AG04450 (cell line): Measurements from ENCODE around the gene C10orf62. TPM values are rescaled to one million over a fixed set of nuclear protein-coding genes. Genes with fewer than 3 reads are reported as not detected.

Experiments
- CTCF ChIA-PET: fragments of 300-600, 350-600 bp; formaldehyde crosslinking; extraction: SDS; loops from one replicate; lab custom pipeline; 2022; ENCODE audit warnings: antibody characterized with exemption, inconsistent platforms; lab: Charles Lee
- POLR2A ChIA-PET: fragments of 350-600 bp; formaldehyde crosslinking; extraction: SDS; loops from one replicate; lab custom pipeline; 2021; ENCODE audit warnings: antibody characterized with exemption, inconsistent platforms; lab: Yijun Ruan, JAX
- DNase-seq: peaks from one replicate; pipeline ENCODE4 v3.0.0-alpha.2; 2011; ENCODE audit warnings: low read depth, low spot score
- H3K27ac ChIP-seq: one replicate; pipeline ENCODE4 v1.5.1; 2012; ENCODE audit warnings: low read depth, low read length, control low read depth
- H3K27me3 ChIP-seq: one replicate; pipeline ENCODE4 v1.6.0; 2012; ENCODE audit warnings: low read length; ENCODE audit not compliant: control insufficient read depth, insufficient read depth
- H3K4me3 ChIP-seq: 2 replicates; pipeline ENCODE4 v1.5.1; 2011; ENCODE audit warnings: mild to moderate bottlenecking, low read depth, low read length, control low read depth
- H3K9me3 ChIP-seq: 2 replicates; pipeline ENCODE4 v1.5.1; 2012; ENCODE audit warnings: low read length; ENCODE audit not compliant: control insufficient read depth, insufficient read depth
- CTCF ChIP-seq: IDR thresholded peaks from 2 replicates; pipeline ENCODE4 v1.5.1; 2011; ENCODE audit warnings: low read depth, low read length, control low read depth, inconsistent platforms
- polyA plus RNA-seq: library from polyadenylated mRNA; depleted of rRNA; stranded (reverse); fragments of >200 nt; gene quantifications from 2 replicates; pipeline ENCODE4 v1.2.3, GENCODE V29; 2011

C10orf62 gene
- polyA plus RNA-seq, 1 experiment: not detected

DNA sequence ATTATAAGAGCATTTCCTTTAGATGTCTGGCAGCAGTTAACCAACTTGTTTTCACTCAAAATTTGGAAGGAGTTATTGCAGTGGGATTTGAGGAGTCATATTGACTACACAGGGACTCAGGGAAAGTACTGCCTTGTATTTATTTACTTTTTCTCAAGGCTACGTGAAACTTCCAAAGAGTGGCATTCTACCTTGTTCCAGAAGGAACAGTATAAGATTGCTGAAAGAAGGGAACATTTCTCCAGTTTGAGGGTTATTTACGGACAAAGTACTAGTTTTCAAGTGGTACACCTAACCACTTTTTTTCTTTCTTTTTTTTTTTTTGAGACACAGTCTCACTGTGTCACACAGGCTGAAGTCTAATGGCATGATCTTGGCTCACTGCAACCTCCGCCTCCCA, 38.7 kb downstream of the C10orf62 start:
- Histone ChIP-seq H3K27me3 (no peaks in the 10 kb centered on the region), H3K9me3 (peaks cover 3% of the 10 kb centered on the region; the same call in 1 of the 2 replicates), H3K4me3 (no peak overlapping the region), H3K27ac (no peak overlapping the region)
- ChIA-PET POLR2A (no interaction called here), CTCF (no interaction called here)
- TF ChIP-seq CTCF: no peak
- DNase-seq: no peak

GRCh38 chr10:97629289-97629688, 39.8 kb downstream of the C10orf62 start:
- DNase-seq: no peak
- no peak for TF ChIP-seq CTCF
- Histone ChIP-seq H3K27ac (no peak overlapping the region), H3K9me3 (peaks cover 3% of the 10 kb centered on the region; the same call in 1 of the 2 replicates), H3K27me3 (no peaks in the 10 kb centered on the region), H3K4me3 (no peak overlapping the region)
- ChIA-PET CTCF (no interaction called here), POLR2A (interaction anchor here (0.6 kb wide), 1 partner anchor 168 kb away, joined by 3 read pairs; no protein-coding TSS in a partner anchor)

GRCh38 chr10:97631098-97631497, 41.6 kb downstream of the C10orf62 start:
- TF ChIP-seq CTCF: no peak
- CTCF ChIA-PET: interaction anchor here (1.2 kb wide), 1 partner anchor 17 kb away, joined by 3 read pairs; no protein-coding TSS in a partner anchor
- DNase-seq: peak; percentile 47

GRCh38 chr10:97632949-97633884, 43.7 kb downstream of the C10orf62 start, which contains the start of gene MORN4:
MORN4 (minus strand) TSS chr10:97633500; CDS start chr10:97619653, 13,847 bp downstream.
- DNase-seq: peak; percentile 69
- H3K9me3 ChIP-seq: peaks cover 3% of the 10 kb centered on the region; the same call in 1 of the 2 replicates
- no peaks in the 10 kb centered on the region for H3K27me3 ChIP-seq
- no peak for TF ChIP-seq CTCF
- H3K27ac ChIP-seq: peak within 1 kb of the TSS; percentile 3
- CTCF ChIA-PET: no interaction called here
- POLR2A ChIA-PET: no interaction called here
- H3K4me3 ChIP-seq: peak within 1 kb of the TSS; percentile 91

More at GRCh38 chr10:97631098-97631497, 41.6 kb downstream of the C10orf62 start:
- peaks cover 3% of the 10 kb centered on the region; the same call in 1 of the 2 replicates for H3K9me3 ChIP-seq
- H3K27me3 ChIP-seq: no peaks in the 10 kb centered on the region
- POLR2A ChIA-PET: no interaction called here
- H3K4me3 ChIP-seq: no peak overlapping the region
- no peak overlapping the region for H3K27ac ChIP-seq

GRCh38 chr10:97633921-97634320, 44.4 kb downstream of the C10orf62 start:
- DNase-seq: no peak
- Histone ChIP-seq H3K4me3 (no peak overlapping the region), H3K9me3 (peaks cover 3% of the 10 kb centered on the region; the same call in 1 of the 2 replicates), H3K27me3 (no peaks in the 10 kb centered on the region), H3K27ac (peak overlapping the region; percentile 3)
- CTCF ChIA-PET: no interaction called here
- POLR2A ChIA-PET: no interaction called here
- no peak for TF ChIP-seq CTCF
